Gastroesophageal sphincter (tissue), 4 donors: ENCODE data around the gene TEPSIN. TPM values are rescaled to one million over a fixed set of nuclear protein-coding genes. Genes with fewer than 3 reads are reported as not detected.
A peak's percentile ranks its signal among the peaks of the same experiment; 100 is the strongest.

Source experiments
- ATAC-seq: fragments of 150-250 bp; one replicate; pipeline ENCODE4 v1.9.1; 2016; ENCODE audit warnings: mild to moderate bottlenecking, moderate library complexity
- H3K27ac ChIP-seq, 4 donors: fragments of 200-600 bp; sonication (generic) in 3 of 4; 1 replicate in 3 of 4; 2 replicates in 1 of 4; pipeline ENCODE4 v1.5.1; 2016 to 2019
- H3K27me3 ChIP-seq: fragments of 200-600 bp; sonication (generic); one replicate; pipeline ENCODE4 v1.5.1; 2019
- H3K36me3 ChIP-seq, 2 donors: fragments of 200-600 bp; sonication (generic); one replicate each; pipeline ENCODE4 v1.5.1; 2019; ENCODE audit warnings: control low read depth in 1 of 2
- H3K4me1 ChIP-seq, 3 donors: fragments of 200-600 bp; sonication (generic); 1 replicate in 2 of 3; 2 replicates in 1 of 3; pipeline ENCODE4 v1.5.1; 2016 to 2019; ENCODE audit warnings: control low read depth in 2 of 3
- H3K4me3 ChIP-seq, 2 donors: fragments of 200-600 bp; sonication (generic); one replicate each; pipeline ENCODE4 v1.5.1; 2019; ENCODE audit warnings: mild to moderate bottlenecking in 1 of 2, moderate library complexity in 1 of 2
- H3K9me3 ChIP-seq, 3 donors: fragments of 200-600 bp; sonication (generic); one replicate each; pipeline ENCODE4 v1.5.1; 2017 to 2019; ENCODE audit warnings: control low read depth in 2 of 3
- EP300 ChIP-seq: sonication (generic); formaldehyde crosslinking; IDR thresholded peaks from one replicate; pipeline ENCODE4 v1.6.1; 2017; ENCODE audit warnings: antibody characterized with exemption, mild to moderate bottlenecking
- POLR2A ChIP-seq, 2 donors: fragments of 450-650 bp; IDR thresholded peaks; one replicate each; pipeline ENCODE4 v1.6.1; 2017; ENCODE audit warnings: antibody characterized with exemption in 2 of 2, mild to moderate bottlenecking in 2 of 2, moderate library complexity in 1 of 2
- POLR2AphosphoS5 ChIP-seq: sonication (generic); formaldehyde crosslinking; IDR thresholded peaks from one replicate; pipeline ENCODE4 v1.6.1; 2017; ENCODE audit warnings: antibody characterized with exemption
- WGBS, 2 donors: methylation state at CpG; one replicate each; pipeline ENCODE4 v1.1.5; 2018; ENCODE audit warnings: low coverage in 1 of 2; 5-methylcytosine and 5-hydroxymethylcytosine counted together
- total RNA-seq, 4 donors: library from RNA; depleted of rRNA; stranded (reverse); fragments of >200 nt; gene quantifications; one replicate each; pipeline ENCODE4 v1.1.0, GENCODE V29; 2016
- TF ChIP-seq, protein P1 (sequence below), 4 experiments: fragments of 200-600 bp in 2 of 4; fragments of 450-650 bp in 2 of 4; sonication (generic) in 1 of 4; IDR thresholded peaks; one replicate each; pipeline ENCODE4 v1.5.1; 2017 to 2019; ENCODE audit warnings: antibody characterized with exemption in 4 of 4, mild to moderate bottlenecking in 2 of 4, moderate library complexity in 2 of 4

The TEPSIN gene
- total RNA-seq, 4 donors from 2014 or later = 8.0 to 43.0 (median 23.5) TPM

- no peak for ATAC-seq
- Histone ChIP-seq H3K27me3 (no peaks in the 10 kb centered on the region), H3K4me1 (peaks cover 0 to 43% (median 18%) of the 10 kb centered on the region in 3 donors), H3K27ac (peak overlapping the region in 3 of 4 donors; percentile 82 to 83 (median 83)), H3K36me3 (peaks cover 0 to 83% of the 10 kb centered on the region in 2 donors), H3K9me3 (no peaks in the 10 kb centered on the region), H3K4me3 (no peak overlapping the region)
- 72 to 88% methylated on average over 16 to 20 of the region's 50 CpGs for WGBS, 2 donors
- no peak for TF ChIP-seq EP300
- TF ChIP-seq POLR2A (IDR thresholded peaks at IDR 0.05) = no peak
- TF ChIP-seq, protein P1, sequence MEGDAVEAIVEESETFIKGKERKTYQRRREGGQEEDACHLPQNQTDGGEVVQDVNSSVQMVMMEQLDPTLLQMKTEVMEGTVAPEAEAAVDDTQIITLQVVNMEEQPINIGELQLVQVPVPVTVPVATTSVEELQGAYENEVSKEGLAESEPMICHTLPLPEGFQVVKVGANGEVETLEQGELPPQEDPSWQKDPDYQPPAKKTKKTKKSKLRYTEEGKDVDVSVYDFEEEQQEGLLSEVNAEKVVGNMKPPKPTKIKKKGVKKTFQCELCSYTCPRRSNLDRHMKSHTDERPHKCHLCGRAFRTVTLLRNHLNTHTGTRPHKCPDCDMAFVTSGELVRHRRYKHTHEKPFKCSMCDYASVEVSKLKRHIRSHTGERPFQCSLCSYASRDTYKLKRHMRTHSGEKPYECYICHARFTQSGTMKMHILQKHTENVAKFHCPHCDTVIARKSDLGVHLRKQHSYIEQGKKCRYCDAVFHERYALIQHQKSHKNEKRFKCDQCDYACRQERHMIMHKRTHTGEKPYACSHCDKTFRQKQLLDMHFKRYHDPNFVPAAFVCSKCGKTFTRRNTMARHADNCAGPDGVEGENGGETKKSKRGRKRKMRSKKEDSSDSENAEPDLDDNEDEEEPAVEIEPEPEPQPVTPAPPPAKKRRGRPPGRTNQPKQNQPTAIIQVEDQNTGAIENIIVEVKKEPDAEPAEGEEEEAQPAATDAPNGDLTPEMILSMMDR (IDR thresholded peaks at IDR 0.05) = no peak
- peak; percentile 69 for TF ChIP-seq POLR2AphosphoS5
Observed at GRCh38 chr17:81279278-81280275, 40.7 kb upstream of the TEPSIN start.

GRCh38 chr17:81278831-81279230 lies 40.0 kb upstream of the TEPSIN start:
- Histone ChIP-seq H3K4me3 (no peak overlapping the region), H3K27me3 (no peaks in the 10 kb centered on the region), H3K27ac (peak overlapping the region in 3 of 4 donors; percentile 82 to 83 (median 83)), H3K9me3 (no peaks in the 10 kb centered on the region), H3K4me1 (peaks cover 0 to 41% (median 18%) of the 10 kb centered on the region in 3 donors), H3K36me3 (peaks cover 0 to 83% of the 10 kb centered on the region in 2 donors)
- ATAC-seq = no peak
- WGBS, 2 donors = 100% methylated on average over 1 of the region's 8 CpGs; no CpG with 5 or more reads in 1 of the 2 donors
- TF ChIP-seq POLR2AphosphoS5 (no peak), EP300 (no peak), POLR2A (IDR thresholded peaks at IDR 0.05) (no peak)
- TF ChIP-seq, protein P1 (IDR thresholded peaks at IDR 0.05) = no peak

GRCh38 chr17:81277946-81278693 lies 39.3 kb upstream of the TEPSIN start:
- ATAC-seq = no peak
- TF ChIP-seq, protein P1 (IDR thresholded peaks at IDR 0.05) = no peak
- TF ChIP-seq POLR2AphosphoS5 = peak; percentile 28
- peak overlapping the region in 1 of 2 donors; percentile 41 for H3K4me3 ChIP-seq
- no peaks in the 10 kb centered on the region for H3K27me3 ChIP-seq
- H3K27ac ChIP-seq = peak overlapping the region in 3 of 4 donors; percentile 82 to 83 (median 83)
- peaks cover 0 to 83% of the 10 kb centered on the region in 2 donors for H3K36me3 ChIP-seq
- no peaks in the 10 kb centered on the region for H3K9me3 ChIP-seq
- peaks cover 0 to 41% (median 18%) of the 10 kb centered on the region in 3 donors for H3K4me1 ChIP-seq
- WGBS, 2 donors = 47 to 80% methylated on average over 3 to 11 of the region's 20 CpGs

GRCh38 chr17:81277421-81277820 lies 38.6 kb upstream of the TEPSIN start:
- TF ChIP-seq EP300 = no peak
- TF ChIP-seq POLR2AphosphoS5 = peak; percentile 33
- Histone ChIP-seq H3K36me3 (peaks cover 0 to 83% of the 10 kb centered on the region in 2 donors), H3K9me3 (no peaks in the 10 kb centered on the region), H3K27me3 (no peaks in the 10 kb centered on the region), H3K4me1 (peaks cover 0 to 41% (median 18%) of the 10 kb centered on the region in 3 donors), H3K4me3 (peak overlapping the region in 1 of 2 donors; percentile 41), H3K27ac (peak overlapping the region in 3 of 4 donors; percentile 82 to 83 (median 83))
- ATAC-seq = peak; percentile 79
- WGBS, 2 donors = 6 to 56% methylated on average over 7 to 8 of the region's 18 CpGs

- ATAC-seq = no peak
- H3K4me1 ChIP-seq = peaks cover 0 to 41% (median 18%) of the 10 kb centered on the region in 3 donors
- no peaks in the 10 kb centered on the region for H3K27me3 ChIP-seq
- H3K27ac ChIP-seq = peak overlapping the region in 3 of 4 donors; percentile 82 to 83 (median 83)
- TF ChIP-seq POLR2A (IDR thresholded peaks at IDR 0.05) (no peak), POLR2AphosphoS5 (no peak), EP300 (no peak)
- TF ChIP-seq, protein P1 (IDR thresholded peaks at IDR 0.05) = no peak
- no peak overlapping the region for H3K4me3 ChIP-seq
- H3K9me3 ChIP-seq = no peaks in the 10 kb centered on the region
- H3K36me3 ChIP-seq = peaks cover 0 to 83% of the 10 kb centered on the region in 2 donors
- 40 to 64% methylated on average over 1 to 3 of the region's 11 CpGs for WGBS, 2 donors
Observed at GRCh38 chr17:81276781-81277180, 37.9 kb upstream of the TEPSIN start.
